ENCODE results near the gene MYH13.
A peak's percentile ranks its signal among the peaks of the same experiment; 100 is the strongest.

DNA sequence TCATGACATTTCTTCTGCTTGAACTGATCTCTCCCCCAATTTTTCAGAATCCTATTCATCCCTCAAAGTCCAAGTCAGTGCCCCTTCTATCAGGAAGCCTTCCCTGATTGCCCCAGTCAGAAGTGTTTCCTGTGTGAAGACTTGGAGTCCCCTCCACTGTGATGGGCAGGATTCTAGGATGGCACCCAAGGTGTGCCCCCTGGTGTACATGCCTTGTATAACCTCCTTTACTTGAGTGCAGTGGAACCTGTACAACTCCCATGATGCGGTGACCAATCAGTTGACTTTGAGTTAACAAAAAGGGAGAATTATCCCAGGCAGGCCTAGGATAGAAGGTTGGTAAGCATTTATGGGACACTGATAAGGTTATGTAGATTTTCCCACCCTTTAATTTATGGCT is 23.4 kb downstream of the MYH13 start:
- TF ChIP-seq, protein P1, sequence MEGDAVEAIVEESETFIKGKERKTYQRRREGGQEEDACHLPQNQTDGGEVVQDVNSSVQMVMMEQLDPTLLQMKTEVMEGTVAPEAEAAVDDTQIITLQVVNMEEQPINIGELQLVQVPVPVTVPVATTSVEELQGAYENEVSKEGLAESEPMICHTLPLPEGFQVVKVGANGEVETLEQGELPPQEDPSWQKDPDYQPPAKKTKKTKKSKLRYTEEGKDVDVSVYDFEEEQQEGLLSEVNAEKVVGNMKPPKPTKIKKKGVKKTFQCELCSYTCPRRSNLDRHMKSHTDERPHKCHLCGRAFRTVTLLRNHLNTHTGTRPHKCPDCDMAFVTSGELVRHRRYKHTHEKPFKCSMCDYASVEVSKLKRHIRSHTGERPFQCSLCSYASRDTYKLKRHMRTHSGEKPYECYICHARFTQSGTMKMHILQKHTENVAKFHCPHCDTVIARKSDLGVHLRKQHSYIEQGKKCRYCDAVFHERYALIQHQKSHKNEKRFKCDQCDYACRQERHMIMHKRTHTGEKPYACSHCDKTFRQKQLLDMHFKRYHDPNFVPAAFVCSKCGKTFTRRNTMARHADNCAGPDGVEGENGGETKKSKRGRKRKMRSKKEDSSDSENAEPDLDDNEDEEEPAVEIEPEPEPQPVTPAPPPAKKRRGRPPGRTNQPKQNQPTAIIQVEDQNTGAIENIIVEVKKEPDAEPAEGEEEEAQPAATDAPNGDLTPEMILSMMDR (IDR thresholded peaks at IDR 0.05 in 8 of 11, conservative IDR thresholded peaks at IDR 0.05 in 3 of 11), result peak in 4 of 11 experiments; percentile 7 to 16 (median 12)
- no peak for TF ChIP-seq POLR2A (IDR thresholded peaks at IDR 0.05)
- no peak for TF ChIP-seq POLR2AphosphoS5 (IDR thresholded peaks at IDR 0.05)
